GM12873 (cell line): ENCODE measurements around the gene ATP13A4.

Experiments used
- TF ChIP-seq, protein P1 (sequence below): IDR thresholded peaks from 2 replicates; pipeline ENCODE4 v1.5.1; 2012; ENCODE audit warnings: low read depth, mild to moderate bottlenecking, moderate library complexity, low read length, control low read depth; ENCODE audit not compliant: insufficient read depth; ENCODE audit errors: missing control alignments

ATP13A4 gene

DNA sequence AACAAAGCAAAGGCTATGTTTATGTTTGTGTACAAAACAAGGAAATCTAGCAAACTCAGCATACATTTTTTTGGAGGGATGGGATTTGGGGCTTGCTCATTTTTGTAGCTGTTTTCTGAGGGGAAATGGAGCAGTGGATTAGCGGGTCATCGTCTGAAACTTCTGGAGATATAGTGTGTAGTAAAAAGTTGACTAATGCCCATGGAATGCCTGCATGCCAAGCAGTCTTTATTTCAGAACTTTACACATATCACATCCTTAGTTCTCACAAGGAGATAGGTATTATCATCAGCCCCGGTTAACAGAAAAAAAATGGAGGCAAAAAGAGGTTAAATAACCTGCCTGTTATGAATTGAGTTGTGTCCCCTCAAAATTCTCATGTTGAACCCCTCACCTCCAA is 47.1 kb downstream of the ATP13A4 start:
- TF ChIP-seq, protein P1, sequence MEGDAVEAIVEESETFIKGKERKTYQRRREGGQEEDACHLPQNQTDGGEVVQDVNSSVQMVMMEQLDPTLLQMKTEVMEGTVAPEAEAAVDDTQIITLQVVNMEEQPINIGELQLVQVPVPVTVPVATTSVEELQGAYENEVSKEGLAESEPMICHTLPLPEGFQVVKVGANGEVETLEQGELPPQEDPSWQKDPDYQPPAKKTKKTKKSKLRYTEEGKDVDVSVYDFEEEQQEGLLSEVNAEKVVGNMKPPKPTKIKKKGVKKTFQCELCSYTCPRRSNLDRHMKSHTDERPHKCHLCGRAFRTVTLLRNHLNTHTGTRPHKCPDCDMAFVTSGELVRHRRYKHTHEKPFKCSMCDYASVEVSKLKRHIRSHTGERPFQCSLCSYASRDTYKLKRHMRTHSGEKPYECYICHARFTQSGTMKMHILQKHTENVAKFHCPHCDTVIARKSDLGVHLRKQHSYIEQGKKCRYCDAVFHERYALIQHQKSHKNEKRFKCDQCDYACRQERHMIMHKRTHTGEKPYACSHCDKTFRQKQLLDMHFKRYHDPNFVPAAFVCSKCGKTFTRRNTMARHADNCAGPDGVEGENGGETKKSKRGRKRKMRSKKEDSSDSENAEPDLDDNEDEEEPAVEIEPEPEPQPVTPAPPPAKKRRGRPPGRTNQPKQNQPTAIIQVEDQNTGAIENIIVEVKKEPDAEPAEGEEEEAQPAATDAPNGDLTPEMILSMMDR, result no peak

DNA sequence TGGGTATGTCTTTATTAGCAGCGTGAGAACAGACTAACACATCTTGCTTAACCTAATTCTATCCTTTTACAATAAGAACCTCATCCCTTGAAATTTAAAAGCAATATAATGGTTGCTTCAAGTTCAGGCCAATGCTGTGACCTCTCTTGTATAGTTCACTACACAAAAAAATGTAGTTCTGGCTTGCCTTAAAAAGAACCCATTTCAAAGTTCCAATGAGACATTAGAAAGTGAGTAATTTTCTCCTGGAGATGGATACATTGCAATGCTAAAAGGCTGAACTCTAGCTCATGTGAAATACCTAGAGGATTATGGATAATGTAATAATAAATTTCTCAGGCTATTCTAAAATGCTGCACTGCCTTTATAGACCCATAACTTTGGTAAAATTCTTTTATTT is 47.8 kb downstream of the ATP13A4 start:
- TF ChIP-seq, protein P1, result no peak

DNA sequence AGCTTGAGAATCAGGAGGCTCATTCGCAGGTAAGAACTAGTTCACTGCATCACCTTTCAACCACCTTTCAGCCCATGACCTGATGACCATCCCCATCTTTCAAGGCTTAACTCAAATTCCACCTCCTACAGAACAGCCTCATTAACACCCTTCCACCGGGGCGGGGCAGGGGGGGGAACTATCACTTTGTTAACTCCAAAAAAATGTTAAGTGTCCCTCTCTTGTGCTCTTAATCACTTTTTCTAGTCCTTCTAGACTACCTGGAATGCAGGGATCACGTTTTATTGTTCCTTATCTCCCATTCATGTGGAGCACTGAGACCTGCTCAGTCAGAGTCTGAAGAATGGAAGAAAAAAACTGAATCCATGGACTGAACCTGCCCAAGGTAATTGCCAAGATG is 51.8 kb downstream of the ATP13A4 start:
- TF ChIP-seq, protein P1, result no peak

DNA sequence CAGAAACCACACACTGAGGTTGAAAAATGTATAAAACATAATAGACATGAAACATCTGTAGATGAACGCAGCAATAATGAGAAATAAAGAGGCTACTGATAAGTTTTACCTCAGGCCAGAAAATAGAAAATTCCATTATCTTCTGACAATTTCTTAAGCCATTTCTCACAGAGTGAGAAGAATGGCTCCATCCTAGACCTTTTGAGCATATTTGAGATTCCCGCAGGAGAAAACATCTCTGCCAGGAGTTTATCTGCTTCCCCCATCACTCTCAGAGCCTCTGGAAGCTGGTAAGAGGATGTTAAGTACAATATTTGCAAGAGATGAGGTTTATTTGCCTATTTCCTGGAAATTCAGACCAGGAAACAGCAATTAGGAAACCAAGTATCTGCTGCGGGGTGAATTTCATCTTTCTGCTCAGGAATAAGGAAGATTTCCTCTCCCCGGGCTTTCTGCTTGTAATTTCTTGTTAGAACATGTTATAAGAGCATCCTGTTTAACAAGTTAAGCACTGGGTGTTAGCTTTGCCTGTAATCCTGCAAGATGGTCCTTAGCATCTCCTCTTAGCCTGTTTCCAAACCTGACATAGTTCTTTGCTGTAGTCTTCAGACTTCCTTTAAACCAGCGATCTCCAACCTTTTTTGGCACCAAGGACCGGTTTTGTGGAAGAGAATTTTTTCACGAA is 54.8 kb downstream of the ATP13A4 start:
- TF ChIP-seq, protein P1, result no peak

DNA sequence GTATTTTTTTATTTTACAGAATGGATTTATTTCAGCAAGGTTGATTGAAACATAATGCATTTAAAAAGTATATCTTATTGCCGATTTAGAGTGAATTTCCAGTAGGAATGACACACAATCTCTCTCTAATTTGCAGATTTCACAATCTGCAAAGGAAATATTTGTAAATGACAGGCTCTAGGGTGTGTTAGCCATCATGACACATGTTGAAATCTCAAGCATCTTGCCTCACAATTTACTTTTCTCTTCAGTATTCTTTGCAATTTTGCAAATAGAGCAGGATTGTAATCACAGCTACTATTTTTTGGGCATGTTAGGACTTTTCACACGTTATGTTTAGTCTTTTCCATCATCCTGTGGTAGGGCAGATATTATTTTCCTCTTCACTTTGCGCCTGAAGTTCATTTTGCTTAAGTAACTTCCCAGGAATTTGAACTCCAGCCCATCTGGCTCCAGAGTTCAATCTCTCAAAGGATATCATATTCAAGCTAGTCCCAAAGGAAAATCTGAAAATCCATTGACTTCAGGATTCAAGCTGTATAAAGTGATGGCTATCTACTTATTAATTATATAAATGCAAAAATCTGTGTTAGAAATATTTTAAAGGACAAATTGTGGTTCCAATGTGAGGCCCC is 55.4 kb downstream of the ATP13A4 start:
- TF ChIP-seq, protein P1, result no peak

DNA sequence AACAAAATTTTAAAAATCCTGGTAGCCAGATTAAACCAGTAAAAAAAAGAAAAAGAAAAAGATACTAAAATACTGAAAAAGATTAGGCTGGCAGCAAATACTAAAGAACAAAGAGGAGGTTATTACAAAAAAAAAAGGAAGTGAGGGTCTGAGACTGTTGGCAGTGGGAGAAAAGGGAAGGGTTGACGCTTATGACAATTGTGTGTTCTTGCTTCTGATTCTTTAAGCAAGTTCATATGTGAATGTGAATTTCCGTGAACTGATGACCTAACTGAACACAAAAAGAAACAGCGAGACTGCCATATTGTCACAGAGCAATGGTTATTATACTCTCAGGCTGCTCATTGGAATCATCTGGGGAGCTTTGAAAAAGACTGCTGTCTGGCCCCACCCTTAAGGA is 56.5 kb downstream of the ATP13A4 start:
- TF ChIP-seq, protein P1, result no peak

DNA sequence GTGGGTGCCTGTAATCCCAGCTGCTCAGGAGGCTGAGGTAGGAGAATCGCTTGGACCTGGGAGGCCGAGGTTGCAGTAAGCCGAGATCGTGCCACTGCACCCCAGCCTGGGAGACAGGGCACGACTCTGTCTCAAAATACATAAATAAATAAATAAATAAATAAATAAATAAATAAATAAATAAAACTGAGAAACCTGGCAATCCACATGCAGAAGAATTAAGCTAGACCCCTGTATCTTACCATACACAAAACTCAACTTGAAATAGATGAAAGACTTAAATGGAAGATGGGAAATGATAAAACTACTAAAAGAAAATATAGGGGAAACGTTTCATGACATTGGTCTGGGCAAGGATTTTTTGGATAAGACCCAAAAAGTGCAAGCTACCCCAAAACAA is 58.0 kb downstream of the ATP13A4 start:
- TF ChIP-seq, protein P1, result no peak
